Neural cell (in vitro differentiated cells): Measurements from ENCODE around the gene SIAH2. TPM values are rescaled to one million over a fixed set of nuclear protein-coding genes. Genes with fewer than 3 reads are reported as not detected.

Experiments
- H2AFZ ChIP-seq: fragments of 200-600, 300-800 bp; sonication (generic), shearing (Covaris generic); 2 replicates; pipeline ENCODE4 v1.6.0; 2014; ENCODE audit warnings: low read depth, mild to moderate bottlenecking, antibody characterized with exemption, low read length, moderate library complexity
- H3F3A ChIP-seq: fragments of 200-600 bp; shearing (Covaris generic); 2 replicates; pipeline ENCODE4 v1.6.1; 2016; ENCODE audit warnings: mild to moderate bottlenecking, moderate library complexity, mixed read lengths, antibody characterized with exemption, low read length; ENCODE audit not compliant: insufficient read depth, poor library complexity, severe bottlenecking
- H3K27ac ChIP-seq: fragments of 200-600, 300-800 bp; sonication (generic), shearing (Covaris generic); 2 replicates; pipeline ENCODE4 v1.5.1; 2014; ENCODE audit warnings: mild to moderate bottlenecking, low read length, moderate library complexity
- H3K27me3 ChIP-seq: fragments of 300-800, 200-600 bp; sonication (generic), shearing (Covaris generic); 2 replicates; pipeline ENCODE4 v1.6.0; 2014; ENCODE audit warnings: mild to moderate bottlenecking, low read depth, low read length, moderate library complexity; ENCODE audit not compliant: insufficient read depth
- H3K36me3 ChIP-seq: fragments of 300-800, 200-600 bp; sonication (generic), shearing (Covaris generic); 2 replicates; pipeline ENCODE4 v1.5.1; 2014; ENCODE audit warnings: mild to moderate bottlenecking, antibody characterized with exemption, low read length, moderate library complexity; ENCODE audit not compliant: insufficient read depth
- H3K4me2 ChIP-seq: fragments of 300-800, 200-600 bp; sonication (generic), shearing (Covaris generic); 2 replicates; pipeline ENCODE4 v1.6.0; 2014; ENCODE audit warnings: mild to moderate bottlenecking, low read length
- H3K4me3 ChIP-seq: fragments of 300-800, 200-600 bp; sonication (generic), shearing (Covaris generic); 2 replicates; pipeline ENCODE4 v1.5.1; 2014; ENCODE audit warnings: mild to moderate bottlenecking, low read length, moderate library complexity
- H3K79me2 ChIP-seq: fragments of 200-600 bp; shearing (Covaris generic); replicated peaks from 2 replicates; pipeline ENCODE4 v1.6.0; 2014; ENCODE audit warnings: mild to moderate bottlenecking, low read length, moderate library complexity; ENCODE audit not compliant: insufficient read depth
- H3K9ac ChIP-seq: fragments of 300-800, 200-600 bp; sonication (generic), shearing (Covaris generic); 2 replicates; pipeline ENCODE4 v1.6.1; 2016; ENCODE audit warnings: mild to moderate bottlenecking, low read length, mixed read lengths
- H3K9me2 ChIP-seq: fragments of 200-600 bp; shearing (Covaris generic); 2 replicates; pipeline ENCODE4 v1.6.1; 2016; ENCODE audit warnings: mild to moderate bottlenecking, low read length, mixed read lengths; ENCODE audit not compliant: insufficient read depth
- H3K9me3 ChIP-seq: fragments of 200-600, 300-800 bp; sonication (generic), shearing (Covaris generic); 2 replicates; pipeline ENCODE4 v1.6.1; 2016; ENCODE audit warnings: mild to moderate bottlenecking, mixed run types, low read length, moderate library complexity, mixed read lengths
- H4K20me1 ChIP-seq: fragments of 200-600 bp; shearing (Covaris generic); 2 replicates; pipeline ENCODE4 v1.6.1; 2016; ENCODE audit warnings: mild to moderate bottlenecking, mixed run types; ENCODE audit not compliant: insufficient read depth
- CTCF ChIP-seq: fragments of 450-650 bp; IDR thresholded peaks from 2 replicates; pipeline ENCODE4 v1.5.1; 2014; ENCODE audit warnings: antibody characterized with exemption, mild to moderate bottlenecking, moderate library complexity; ENCODE audit not compliant: poor library complexity, severe bottlenecking
- EP300 ChIP-seq: fragments of 450-650 bp; conservative IDR thresholded peaks from 2 replicates; pipeline ENCODE4 v1.6.1; 2014; ENCODE audit warnings: antibody characterized with exemption, mild to moderate bottlenecking, moderate library complexity; ENCODE audit not compliant: poor library complexity, severe bottlenecking
- EZH2 ChIP-seq: fragments of 200-600, 300-800 bp; shearing (Covaris generic), sonication (generic); IDR thresholded peaks from 2 replicates; pipeline ENCODE4 v1.6.1; 2014; ENCODE audit warnings: antibody characterized with exemption, low read length, borderline replicate concordance, mild to moderate bottlenecking; ENCODE audit not compliant: insufficient read depth, poor library complexity, severe bottlenecking
- MXI1 ChIP-seq: fragments of 450-650 bp; conservative IDR thresholded peaks from 2 replicates; pipeline ENCODE4 v1.6.1; 2014; ENCODE audit warnings: antibody characterized with exemption, mild to moderate bottlenecking; ENCODE audit not compliant: poor library complexity, severe bottlenecking
- POLR2AphosphoS5 ChIP-seq: IDR thresholded peaks from 2 replicates; pipeline ENCODE4 v1.6.1; 2012
- RAD21 ChIP-seq: fragments of 450-650 bp; conservative IDR thresholded peaks from 2 replicates; pipeline ENCODE4 v1.6.1; 2014; ENCODE audit warnings: antibody characterized with exemption, mild to moderate bottlenecking, moderate library complexity
- REST ChIP-seq: IDR thresholded peaks from 2 replicates; pipeline ENCODE4 v1.6.1; 2012; ENCODE audit warnings: borderline replicate concordance
- SMC3 ChIP-seq: fragments of 450-650 bp; conservative IDR thresholded peaks from 2 replicates; pipeline ENCODE4 v1.6.1; 2014; ENCODE audit warnings: antibody characterized with exemption, mild to moderate bottlenecking, moderate library complexity; ENCODE audit not compliant: poor library complexity
- TAF1 ChIP-seq: IDR thresholded peaks from 2 replicates; pipeline ENCODE4 v1.6.1; 2012; ENCODE audit warnings: low read depth
- polyA plus RNA-seq: library from polyadenylated mRNA; depleted of rRNA; stranded (reverse); fragments of >200 nt; gene quantifications from 2 replicates; pipeline ENCODE4 v1.2.3, GENCODE V29; 2014

The SIAH2 gene
- polyA plus RNA-seq, 1 donor from 2014 or later, result 21.8 TPM

GRCh38 chr3:150749255-150749654, 13.7 kb downstream of the SIAH2 start:
- H3K9me2 ChIP-seq, result no peaks in the 10 kb centered on the region
- no peak overlapping the region for H3K4me2 ChIP-seq
- TF ChIP-seq MXI1 (no peak), TAF1 (no peak), EZH2 (no peak), POLR2AphosphoS5 (no peak), CTCF (no peak), EP300 (no peak), RAD21 (no peak), REST (no peak), SMC3 (no peak)
- no peaks in the 10 kb centered on the region for H3K9me3 ChIP-seq
- no peaks in the 10 kb centered on the region for H3K27me3 ChIP-seq
- no peak overlapping the region for H3K27ac ChIP-seq
- H3K36me3 ChIP-seq, result no peaks in the 10 kb centered on the region
- no peak overlapping the region for H3K9ac ChIP-seq
- H2AFZ ChIP-seq, result no peak overlapping the region
- no peaks in the 10 kb centered on the region for H3K79me2 ChIP-seq
- H3F3A ChIP-seq, result no peaks in the 10 kb centered on the region
- no peaks in the 10 kb centered on the region for H4K20me1 ChIP-seq
- H3K4me3 ChIP-seq, result no peak overlapping the region

GRCh38 chr3:150748684-150749047, 14.3 kb downstream of the SIAH2 start:
- H3K27me3 ChIP-seq, result no peaks in the 10 kb centered on the region
- H3K27ac ChIP-seq, result no peak overlapping the region
- no peak overlapping the region for H3K9ac ChIP-seq
- no peak overlapping the region for H2AFZ ChIP-seq
- TF ChIP-seq SMC3 (no peak), POLR2AphosphoS5 (no peak), CTCF (no peak), REST (no peak), RAD21 (no peak), EZH2 (no peak), MXI1 (no peak), EP300 (no peak), TAF1 (no peak)
- H3K9me3 ChIP-seq, result no peaks in the 10 kb centered on the region
- no peaks in the 10 kb centered on the region for H3K9me2 ChIP-seq
- no peaks in the 10 kb centered on the region for H4K20me1 ChIP-seq
- no peaks in the 10 kb centered on the region for H3F3A ChIP-seq
- H3K4me3 ChIP-seq, result no peak overlapping the region
- no peaks in the 10 kb centered on the region for H3K79me2 ChIP-seq
- H3K36me3 ChIP-seq, result no peaks in the 10 kb centered on the region
- H3K4me2 ChIP-seq, result no peak overlapping the region
